Purkinje cell (primary cell): ENCODE results near the gene PRKAB1. TPM values are rescaled to one million over a fixed set of nuclear protein-coding genes. Genes with fewer than 3 reads are reported as not detected.

Source experiments
- polyA plus RNA-seq: library from polyadenylated mRNA; unstranded; fragments of >200 nt; fragmentation: Nextera tagmentation; gene quantifications from 2 replicates; pipeline ENCODE4 v1.2.1, GENCODE V29; 2014

The PRKAB1 gene, protein sequence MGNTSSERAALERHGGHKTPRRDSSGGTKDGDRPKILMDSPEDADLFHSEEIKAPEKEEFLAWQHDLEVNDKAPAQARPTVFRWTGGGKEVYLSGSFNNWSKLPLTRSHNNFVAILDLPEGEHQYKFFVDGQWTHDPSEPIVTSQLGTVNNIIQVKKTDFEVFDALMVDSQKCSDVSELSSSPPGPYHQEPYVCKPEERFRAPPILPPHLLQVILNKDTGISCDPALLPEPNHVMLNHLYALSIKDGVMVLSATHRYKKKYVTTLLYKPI
- polyA plus RNA-seq: 12.0 TPM in 1 of 2 replicates, not detected in the other

DNA sequence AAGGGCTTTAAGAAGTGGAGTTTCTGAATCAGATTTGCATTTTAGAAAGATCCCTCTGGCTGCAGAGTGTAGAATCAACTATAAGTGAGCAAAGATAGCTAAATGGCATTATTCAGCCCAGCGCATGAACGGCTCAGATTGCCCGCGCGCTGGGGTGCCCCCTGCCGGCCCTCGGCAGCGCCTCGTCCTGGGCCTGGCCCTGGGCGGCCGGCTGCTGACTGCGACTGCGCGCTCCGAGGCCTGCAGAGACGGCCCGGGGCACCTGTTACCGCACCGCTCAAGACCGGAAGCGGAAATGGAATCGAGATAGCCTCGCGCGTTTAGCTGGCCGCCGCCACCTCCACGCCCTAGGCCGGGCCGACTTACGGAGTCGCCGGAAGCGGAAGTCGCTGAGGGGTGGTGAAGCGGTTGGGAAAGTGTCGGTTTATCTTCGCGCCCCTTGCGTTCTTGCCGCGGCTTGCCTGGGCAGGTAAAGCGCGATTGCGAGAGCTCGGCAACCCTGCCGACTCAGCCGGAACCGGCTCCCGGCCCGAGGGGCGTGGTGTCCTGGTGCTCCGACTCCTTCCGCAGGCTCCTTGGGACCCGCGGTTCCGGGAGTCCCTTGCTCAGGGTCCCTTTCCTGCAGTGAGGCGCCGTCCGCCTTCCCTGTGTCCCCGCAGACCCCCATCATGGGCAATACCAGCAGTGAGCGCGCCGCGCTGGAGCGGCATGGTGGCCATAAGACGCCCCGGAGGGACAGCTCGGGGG, at the start of gene PRKAB1:
TSS of gene PRKAB1 (plus strand) at position 557 of the 747 bp plus-strand sequence. CDS start at position 669, 112 bp downstream.

Other genes starting within 250 kb of the PRKAB1 start
- 4.9 TPM in 1 of 2 replicates, not detected in the other for gene TMEM233, start 74.4 kb upstream of the PRKAB1 start, polyA plus RNA-seq
- 2.2 and 3.4 TPM in 2 replicates for gene CIT, start 209.2 kb downstream of the PRKAB1 start, polyA plus RNA-seq